ENCODE data around the gene TMEM184B.

DNA sequence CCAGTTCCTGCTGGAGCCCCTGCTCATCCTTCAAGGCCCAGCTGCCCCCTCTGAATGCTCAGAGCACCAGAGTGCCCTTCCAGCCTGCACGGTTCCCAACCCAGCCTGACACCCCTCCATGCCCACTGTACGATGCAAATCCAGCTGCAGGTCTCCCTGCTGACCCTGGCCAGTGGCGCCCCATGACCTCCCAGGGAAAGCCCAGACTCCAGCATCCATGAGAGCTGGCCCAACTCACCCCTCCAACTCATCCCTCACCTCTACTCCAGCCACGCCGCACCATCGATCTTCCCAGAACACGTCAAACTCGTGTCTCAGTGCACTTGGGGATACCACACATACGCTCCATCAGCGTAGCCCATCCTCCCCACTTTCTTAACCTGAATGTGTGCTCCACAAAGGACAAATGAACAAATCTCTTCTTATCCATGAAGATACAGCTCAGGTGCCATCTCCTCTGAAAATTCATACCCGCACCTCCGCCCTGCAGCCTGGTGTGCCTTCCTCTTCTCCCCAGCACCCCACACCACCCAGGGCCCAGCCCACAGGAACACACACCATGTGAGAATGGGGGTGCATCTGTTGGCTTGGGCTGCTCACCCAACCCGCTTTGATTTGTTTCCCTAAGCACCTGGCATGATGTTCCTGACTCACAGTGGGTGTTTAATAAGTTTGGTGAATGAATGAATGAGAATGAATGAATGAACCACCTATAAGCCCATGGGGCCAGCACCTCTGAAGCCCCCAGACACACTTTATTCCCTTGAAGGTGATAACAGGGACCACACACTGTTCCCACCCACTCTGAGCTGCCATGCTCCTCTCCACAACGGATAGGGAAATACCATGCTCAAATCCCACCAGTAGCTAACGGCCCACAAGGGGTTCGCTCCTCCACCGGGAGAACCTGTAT lies 97.3 kb downstream of the TMEM184B start:
- TF ChIP-seq CTCF (IDR thresholded peaks at IDR 0.05) (no peak), POLR2A (IDR thresholded peaks at IDR 0.05) (no peak)
